ENCODE results near the gene ZNF195.
"Not testable (repeated sequence)": the region's sequence is repeated elsewhere in the genome, so short reads cannot be mapped to it uniquely, and the experiment has no call there.

Gene ZNF195

GRCh38 chr11:3347127-3347526 is 31.8 kb downstream of the ZNF195 start:
- no peak for DNase-seq (ENCODE audit: low read depth in 2 of 2)

DNA sequence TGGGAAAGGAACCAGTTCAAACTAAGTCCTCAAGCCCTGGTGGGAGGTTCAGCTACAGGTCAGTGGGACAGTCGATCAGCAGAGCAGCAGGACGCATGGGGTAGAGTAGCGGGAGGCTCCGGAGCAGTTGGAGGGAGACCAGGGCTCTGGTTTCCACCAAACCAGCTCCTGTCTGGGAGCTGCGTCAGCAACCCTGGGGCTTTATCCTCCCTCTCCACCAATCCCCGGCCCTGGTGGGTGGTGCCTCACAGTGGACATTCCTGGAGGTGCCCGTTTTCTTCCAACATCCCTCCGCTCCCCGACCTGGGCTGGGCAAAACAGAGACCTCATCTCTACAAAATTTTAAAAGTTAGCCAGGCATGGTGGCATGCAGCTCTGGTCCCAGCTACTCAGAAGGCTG is 32.4 kb downstream of the ZNF195 start:
- DNase-seq (ENCODE audit: low read depth in 2 of 2): no peak

DNA sequence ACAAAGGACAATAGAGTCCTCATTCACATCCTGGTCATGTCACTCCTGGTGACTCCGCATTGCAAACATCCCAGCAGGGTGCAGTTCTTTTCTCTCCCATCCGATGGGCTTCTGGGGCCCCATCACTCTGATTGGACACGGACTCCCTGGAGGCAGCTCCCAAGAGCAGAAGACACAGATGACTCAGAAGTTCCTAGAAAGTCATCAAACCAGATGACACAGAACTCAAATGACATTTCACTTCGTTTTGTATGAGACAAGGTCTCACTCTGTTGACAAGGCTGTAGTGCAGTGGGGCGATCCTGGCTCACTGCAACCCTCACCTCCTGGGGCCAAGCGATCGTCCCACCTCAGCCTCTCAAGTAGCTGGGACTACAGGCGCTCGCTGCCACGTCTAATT is 33.2 kb downstream of the ZNF195 start:
- DNase-seq (ENCODE audit: low read depth in 2 of 2): no peak

- DNase-seq (ENCODE audit: low read depth in 2 of 2): no peak
These were observed 34.4 kb downstream of the ZNF195 start for GRCh38 chr11:3344327-3345174.

- DNase-seq (ENCODE audit: low read depth in 2 of 2): no peak
These were observed 36.2 kb downstream of the ZNF195 start for GRCh38 chr11:3342709-3343108.

DNA sequence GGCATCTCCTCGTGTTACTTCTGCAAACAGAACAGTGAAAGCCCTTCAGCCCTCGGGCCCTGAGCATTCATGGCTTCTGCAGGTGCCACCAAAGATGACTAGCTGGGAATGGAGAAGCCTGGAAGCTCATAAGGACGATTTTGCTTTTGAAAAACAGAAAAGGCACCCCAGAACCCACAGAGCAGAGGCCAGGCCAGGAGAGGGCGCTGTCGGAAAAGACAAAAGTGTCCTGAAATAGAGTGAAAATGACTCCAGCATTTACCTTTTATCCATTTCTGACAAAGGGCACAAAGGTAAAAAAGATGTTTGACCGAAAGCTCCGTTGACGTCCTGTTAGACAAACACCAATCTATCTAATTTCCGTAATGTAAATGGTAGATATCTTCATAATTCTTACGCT is 37.6 kb downstream of the ZNF195 start:
- no peak for DNase-seq (ENCODE audit: low read depth in 2 of 2)

DNA sequence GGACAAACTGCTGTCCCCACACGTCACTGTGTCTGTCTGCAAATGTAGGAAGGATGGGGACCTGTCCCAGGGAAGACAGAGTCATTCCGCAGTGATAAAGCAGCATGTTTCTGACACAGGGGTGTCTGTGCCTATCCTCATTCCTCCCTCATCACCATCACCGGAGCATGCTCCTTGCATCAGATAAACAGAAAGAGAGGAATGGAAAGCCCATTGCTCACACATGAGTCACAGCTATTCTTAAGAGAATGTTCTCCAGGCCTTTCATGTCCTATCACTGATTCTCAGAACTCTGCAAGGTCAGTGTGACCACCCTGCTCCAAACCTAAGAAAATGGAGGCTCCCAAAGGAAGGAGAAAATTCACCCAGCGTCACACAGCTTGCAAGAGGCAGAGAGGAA is 38.9 kb downstream of the ZNF195 start:
- peak; percentile 31 to 33 for DNase-seq (ENCODE audit: low read depth in 2 of 2)

GRCh38 chr11:3339340-3339624 is 39.7 kb downstream of the ZNF195 start:
- DNase-seq (ENCODE audit: low read depth in 2 of 2): no peak

GRCh38 chr11:3338569-3339339 is 40.2 kb downstream of the ZNF195 start:
- DNase-seq (ENCODE audit: low read depth in 2 of 2): no peak

GRCh38 chr11:3336420-3336819 is 42.5 kb downstream of the ZNF195 start:
- not testable (repeated sequence) for DNase-seq (ENCODE audit: low read depth in 2 of 2)

- not testable (repeated sequence) for DNase-seq (ENCODE audit: low read depth in 2 of 2)
These were observed 45.8 kb downstream of the ZNF195 start for GRCh38 chr11:3333157-3333556.

DNA sequence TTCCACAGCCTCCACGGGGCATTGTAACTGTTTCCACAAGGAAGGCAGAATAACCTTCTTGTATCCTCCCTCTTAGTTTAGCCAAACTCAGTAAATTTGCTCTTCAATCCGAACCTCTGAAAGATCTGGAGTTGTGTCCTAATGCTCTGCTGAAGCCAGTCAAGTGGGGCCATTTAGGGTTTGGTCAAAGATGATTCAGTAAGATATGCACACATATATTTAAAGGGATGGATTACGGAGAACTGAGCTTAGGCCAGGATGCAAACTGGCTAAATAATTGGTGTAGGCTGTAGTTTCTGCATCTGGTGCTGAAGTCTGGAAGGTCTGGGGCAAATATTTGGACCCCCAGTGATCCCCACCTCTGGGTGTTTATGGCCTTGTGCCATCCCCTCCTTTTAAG is 47.9 kb downstream of the ZNF195 start:
- DNase-seq (ENCODE audit: low read depth in 2 of 2): not testable (repeated sequence)

DNA sequence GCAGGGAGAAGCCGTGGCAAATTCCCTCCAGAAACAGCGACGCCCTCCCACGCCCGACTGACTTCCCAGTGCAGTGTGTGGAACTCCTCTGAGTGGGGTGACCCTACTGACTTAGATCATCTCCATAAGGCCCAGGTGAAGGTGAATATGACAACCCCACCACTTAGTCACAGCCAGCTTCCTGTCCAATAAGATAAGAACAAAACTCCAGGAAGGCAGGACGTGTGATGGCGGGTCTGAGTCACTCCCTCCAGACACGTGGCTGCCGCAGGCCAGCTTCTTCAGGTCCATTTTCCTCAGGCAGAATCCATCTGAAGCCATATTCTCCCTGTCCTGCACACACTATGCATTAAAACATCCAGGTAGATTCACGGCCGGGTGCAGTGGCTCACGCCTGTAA is 48.9 kb downstream of the ZNF195 start:
- not testable (repeated sequence) for DNase-seq (ENCODE audit: low read depth in 2 of 2)

DNA sequence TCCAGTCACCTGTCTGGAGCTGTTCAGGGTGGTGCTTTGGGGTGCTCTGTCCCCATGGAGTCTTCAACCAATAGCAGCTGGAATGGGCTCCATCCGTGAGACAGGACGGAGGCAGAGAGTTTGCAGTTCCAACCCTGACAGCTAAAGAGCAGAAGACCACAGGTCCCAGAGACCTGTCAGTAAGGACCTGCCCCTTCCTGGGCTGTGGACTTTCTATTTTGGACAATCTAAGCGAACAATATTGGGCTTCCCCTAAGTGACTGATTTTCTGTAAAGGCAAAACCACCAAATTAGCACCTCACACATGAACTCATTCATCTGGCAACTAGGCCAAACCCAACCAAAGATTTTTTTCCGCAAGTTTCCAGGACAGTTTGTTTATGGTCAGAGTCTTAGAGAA is 50.4 kb downstream of the ZNF195 start:
- DNase-seq (ENCODE audit: low read depth in 2 of 2): not testable (repeated sequence)

DNA sequence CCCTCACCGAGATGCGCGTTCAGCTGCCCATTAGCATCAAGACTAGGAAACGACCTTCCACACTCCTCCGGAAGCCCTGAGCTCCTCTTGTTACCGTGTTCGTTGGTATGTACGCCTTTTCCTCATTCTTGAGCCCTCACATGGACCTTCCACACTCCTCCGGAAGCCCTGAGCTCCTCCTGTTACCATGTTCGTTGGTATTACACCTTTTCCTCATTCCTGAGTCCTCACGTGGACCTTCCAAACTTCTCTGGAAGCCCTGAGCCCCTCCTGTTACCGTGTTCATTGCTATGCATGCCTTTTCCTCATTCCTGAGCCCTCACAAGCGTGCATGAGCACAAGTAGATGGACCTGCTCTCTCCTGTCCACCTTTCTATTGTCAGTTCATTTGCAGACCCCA is 52.5 kb downstream of the ZNF195 start:
- DNase-seq (ENCODE audit: low read depth in 2 of 2): not testable (repeated sequence)

DNA sequence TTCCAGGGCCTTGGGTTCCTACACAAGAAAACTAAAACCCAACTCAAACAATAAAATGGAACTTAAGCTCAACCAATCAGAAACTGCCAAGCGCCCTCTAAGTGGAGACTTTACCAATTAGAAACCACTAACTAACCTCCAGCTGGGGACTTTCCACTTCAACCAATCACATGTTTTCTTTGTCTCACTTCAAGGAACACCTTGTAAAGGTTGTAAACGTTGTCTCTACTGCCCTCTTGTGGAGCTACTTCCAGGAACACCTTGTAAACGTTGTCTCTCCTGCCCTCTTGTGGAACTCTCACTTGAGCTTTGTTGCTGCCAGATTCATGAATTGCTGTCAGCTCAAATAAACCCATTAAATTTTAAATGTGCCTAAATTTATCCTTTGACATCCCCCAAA is 54.2 kb downstream of the ZNF195 start:
- not testable (repeated sequence) for DNase-seq (ENCODE audit: low read depth in 2 of 2)
